Measurements from ENCODE around the gene LMX1A.

LMX1A gene

DNA sequence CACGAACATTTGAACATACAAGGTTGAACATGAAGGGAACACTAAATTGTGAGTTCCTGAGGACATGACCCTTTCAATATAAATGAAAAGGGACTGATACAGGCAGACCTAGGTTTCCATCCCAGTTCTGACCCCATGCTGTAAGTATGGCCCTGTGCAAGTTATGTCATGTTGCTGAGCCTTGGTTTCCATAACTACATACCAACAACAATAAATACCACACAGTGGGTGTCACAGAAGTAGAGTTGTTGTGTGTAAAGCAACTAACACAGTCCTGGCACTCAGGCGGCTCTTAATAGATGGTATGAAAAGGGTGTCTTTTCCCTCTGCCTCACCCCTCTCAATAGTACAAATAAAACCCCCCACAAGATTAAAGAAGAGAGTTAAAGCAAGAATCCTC lies 140.8 kb downstream of the LMX1A start:
- no peak for DNase-seq

- no peak for DNase-seq
Observed at GRCh38 chr1:165212229-165212628, 144.3 kb downstream of the LMX1A start.

GRCh38 chr1:165207853-165208515 lies 148.5 kb downstream of the LMX1A start:
- no peak for DNase-seq

GRCh38 chr1:165205145-165205544 lies 151.4 kb downstream of the LMX1A start:
- DNase-seq: no peak

- DNase-seq: no peak
Observed at GRCh38 chr1:165204548-165204947, 152.0 kb downstream of the LMX1A start.

DNA sequence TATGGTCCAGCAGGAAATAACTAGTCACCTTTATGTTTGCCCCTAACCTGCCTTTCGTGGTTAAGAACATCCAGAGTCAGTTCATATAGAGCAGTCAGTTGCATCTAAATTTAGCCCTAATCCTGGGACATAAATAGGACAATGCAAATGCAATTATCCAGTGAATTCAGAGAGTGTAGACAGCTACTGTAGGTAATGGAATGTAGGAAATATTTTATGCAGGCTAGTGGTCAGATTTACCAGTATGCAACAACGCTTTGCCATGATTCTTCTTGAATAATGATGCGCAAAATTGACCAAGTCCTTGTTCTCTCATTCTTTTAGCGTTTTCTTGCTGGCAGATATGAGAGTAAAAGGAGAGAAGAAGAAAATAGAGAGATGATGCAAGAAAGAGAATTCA lies 165.4 kb downstream of the LMX1A start:
- no peak for DNase-seq

GRCh38 chr1:165189913-165190312 lies 166.6 kb downstream of the LMX1A start:
- no peak for DNase-seq

DNA sequence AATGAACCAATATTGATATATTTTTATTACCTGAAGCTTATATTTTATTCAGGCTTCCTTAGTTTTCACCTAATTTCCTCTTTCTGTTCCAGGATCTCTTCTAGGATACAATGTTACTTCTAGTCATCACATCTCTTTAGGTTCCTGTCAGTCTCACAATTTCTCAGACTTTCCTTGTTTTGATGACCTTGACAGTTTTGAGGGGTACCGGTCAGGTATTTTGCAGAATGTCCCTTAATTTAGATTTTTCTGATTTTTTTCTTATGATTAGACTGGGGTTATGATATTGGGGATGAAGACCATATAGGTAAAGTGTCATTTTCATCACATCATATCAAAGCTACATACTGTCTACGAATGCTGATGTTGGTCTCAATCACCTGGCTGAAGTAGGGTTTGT lies 167.5 kb downstream of the LMX1A start:
- no peak for DNase-seq

GRCh38 chr1:165187031-165188009 lies 169.2 kb downstream of the LMX1A start:
- no peak for DNase-seq

DNA sequence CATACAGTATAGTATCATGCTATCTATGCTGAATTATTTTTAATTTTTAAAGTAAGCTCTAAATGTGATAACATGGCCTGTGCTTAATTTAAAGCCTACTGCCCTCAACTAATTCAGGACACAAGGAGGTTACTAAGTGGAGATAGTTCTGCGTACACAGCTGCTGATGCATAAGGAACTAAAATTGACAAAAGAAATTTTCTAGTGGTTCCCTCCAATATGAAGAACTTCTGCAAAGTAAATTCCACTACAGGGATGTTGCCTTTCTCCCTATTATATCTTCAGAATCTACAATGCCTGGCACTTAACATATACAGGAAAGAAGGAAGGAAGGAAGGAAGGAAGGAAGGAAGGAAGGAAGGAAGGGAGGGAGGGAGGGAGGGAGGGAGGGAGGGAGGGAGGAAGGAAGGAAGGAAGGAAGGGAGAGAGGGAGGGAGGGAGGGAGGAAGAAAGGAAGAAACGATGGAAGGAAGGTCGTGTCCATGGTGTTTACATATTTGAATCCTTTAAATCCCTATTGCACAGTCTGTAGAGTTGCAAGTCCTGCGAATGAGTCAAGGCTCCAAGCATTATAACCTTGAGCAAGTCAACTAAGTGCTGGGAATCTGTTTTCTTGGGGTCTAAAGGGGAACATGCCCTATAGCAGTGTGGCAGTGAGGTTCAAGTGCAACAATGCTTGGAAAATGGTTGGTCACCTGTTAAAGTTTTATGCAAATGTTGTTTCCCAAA lies 171.2 kb downstream of the LMX1A start:
- DNase-seq: no peak

GRCh38 chr1:165182975-165183374 lies 173.5 kb downstream of the LMX1A start:
- DNase-seq: no peak

DNA sequence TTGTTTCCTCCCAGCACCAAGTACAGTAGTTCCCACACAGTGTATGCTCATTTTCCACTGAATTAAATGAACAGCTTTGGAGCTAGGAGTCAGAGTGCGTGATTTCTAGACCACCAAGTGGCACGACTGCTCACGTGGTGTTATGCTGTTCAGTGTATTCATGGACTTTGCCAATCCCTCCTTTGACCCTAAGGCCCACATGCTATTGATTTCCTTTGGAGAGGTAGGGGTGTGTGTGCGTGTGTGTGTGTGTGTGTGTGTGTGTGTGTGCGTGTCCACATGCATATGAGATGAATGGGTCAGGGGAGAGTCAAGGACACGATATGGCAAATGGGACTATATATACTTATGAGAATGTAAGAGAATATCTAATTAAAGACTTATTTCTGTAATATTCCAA lies 177.2 kb downstream of the LMX1A start:
- DNase-seq: no peak

GRCh38 chr1:165174491-165174890 lies 182.0 kb downstream of the LMX1A start:
- DNase-seq: no peak

GRCh38 chr1:165173818-165174217 lies 182.7 kb downstream of the LMX1A start:
- no peak for DNase-seq

DNA sequence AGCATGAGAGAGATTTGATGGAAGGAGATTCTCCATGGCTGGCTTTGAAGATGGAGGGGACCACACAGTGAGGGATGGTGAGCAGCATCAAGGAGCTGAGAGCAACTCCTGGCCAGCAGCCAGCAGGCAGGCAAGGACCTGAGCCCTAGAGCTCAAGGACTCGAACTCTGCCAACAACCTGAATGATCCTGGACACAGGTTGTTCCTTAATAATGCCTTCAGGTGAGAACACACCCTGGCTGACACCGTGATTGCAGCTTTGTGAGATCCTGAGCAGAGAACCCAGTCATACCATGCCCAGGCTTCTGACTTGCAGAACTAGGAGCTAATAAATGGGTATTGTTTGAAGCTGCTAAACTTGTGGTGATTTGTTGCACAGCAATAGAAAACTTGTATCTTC lies 183.1 kb downstream of the LMX1A start:
- DNase-seq: no peak

GRCh38 chr1:165172666-165173065 lies 183.8 kb downstream of the LMX1A start:
- no peak for DNase-seq

DNA sequence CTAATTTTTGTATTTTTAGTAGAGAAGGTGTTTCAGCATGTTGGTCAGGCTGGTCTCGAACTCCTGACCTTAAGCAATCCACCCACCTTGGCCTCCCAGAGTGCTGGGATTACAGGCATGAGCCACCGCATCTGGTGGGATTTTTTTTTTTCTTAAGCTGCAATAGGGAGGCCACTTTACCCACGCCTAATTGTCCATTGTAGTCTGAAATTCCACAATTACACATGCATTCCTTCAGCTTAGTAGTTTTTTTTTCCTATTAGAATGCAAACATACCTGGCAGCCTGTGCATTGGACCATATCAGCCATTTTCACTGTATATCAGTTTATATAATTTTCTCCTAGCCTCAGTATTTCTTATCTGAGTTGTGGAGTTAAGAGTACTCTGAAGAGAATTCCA lies 186.8 kb downstream of the LMX1A start:
- no peak for DNase-seq

DNA sequence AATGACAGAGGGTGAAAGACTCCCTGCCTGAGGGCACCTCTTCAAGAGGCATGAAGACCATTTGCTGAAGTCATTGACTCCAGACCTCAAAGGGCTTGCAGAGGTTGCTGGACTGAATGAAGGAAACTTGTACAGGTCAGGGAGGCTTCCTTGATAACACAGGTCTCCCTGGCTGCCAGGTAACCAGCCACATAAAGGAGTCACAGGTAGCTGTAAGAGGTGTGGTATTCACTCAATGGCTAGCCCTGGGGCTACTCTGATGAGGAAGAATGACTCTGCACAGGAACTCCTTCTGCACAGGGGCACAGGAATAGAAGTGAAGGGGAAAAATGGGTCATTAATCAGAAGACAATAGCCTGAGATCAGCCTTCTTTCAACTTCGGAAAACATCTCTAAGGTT lies 187.5 kb downstream of the LMX1A start:
- DNase-seq: no peak

DNA sequence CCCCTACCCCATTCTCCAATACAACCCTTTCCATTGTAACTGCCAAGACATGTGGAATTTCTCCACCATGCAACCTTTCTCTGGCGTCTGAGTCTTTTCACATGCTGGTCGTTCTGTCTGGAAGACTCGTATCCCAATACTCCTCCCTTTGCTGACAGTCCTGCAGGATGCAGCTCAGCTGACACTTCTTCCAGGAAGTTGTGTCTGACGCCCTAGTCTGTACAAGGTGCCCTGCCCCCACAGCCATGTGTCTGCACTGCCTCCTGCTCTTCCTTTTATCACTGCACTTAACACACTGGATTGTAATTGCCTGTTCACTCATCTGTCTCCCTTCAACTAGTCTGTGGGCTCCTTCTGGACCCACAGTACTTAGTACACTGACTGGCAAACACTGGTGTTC lies 188.0 kb downstream of the LMX1A start:
- DNase-seq: no peak

GRCh38 chr1:165162671-165163241 lies 193.8 kb downstream of the LMX1A start:
- DNase-seq: no peak

GRCh38 chr1:165161130-165161529 lies 195.4 kb downstream of the LMX1A start:
- DNase-seq: no peak

GRCh38 chr1:165153182-165153581 lies 203.3 kb downstream of the LMX1A start:
- no peak for DNase-seq

- no peak for DNase-seq
Observed at GRCh38 chr1:165152727-165153126, 203.8 kb downstream of the LMX1A start.
